Right cardiac atrium (tissue), 5 donors: ENCODE results near the gene TAF1C. TPM values are rescaled to one million over a fixed set of nuclear protein-coding genes. Genes with fewer than 3 reads are reported as not detected.

ENCODE experiments used
- ATAC-seq, 2 donors: fragments of 200-7000 bp; cut with Tn5 transposase; one replicate each; pipeline versions ENCODE4 v1.8.0 to v1.9.1; 2020; ENCODE audit warnings: moderate library complexity in 2 of 2, mild to moderate bottlenecking in 1 of 2
- DNase-seq, 3 donors: peaks; one replicate each; pipeline ENCODE4 v3.0.0-alpha.2; 2020
- H3K27ac ChIP-seq: one replicate; pipeline ENCODE4 v1.5.1; 2013; ENCODE audit warnings: mild to moderate bottlenecking, low read length, control low read depth, moderate library complexity
- H3K27me3 ChIP-seq: one replicate; pipeline ENCODE4 v1.6.1; 2013; ENCODE audit not compliant: control insufficient read depth, insufficient read depth
- H3K4me1 ChIP-seq: one replicate; pipeline ENCODE4 v1.6.1; 2013; ENCODE audit warnings: low read length; ENCODE audit not compliant: control insufficient read depth, insufficient read depth
- H3K4me3 ChIP-seq: one replicate; pipeline ENCODE4 v1.5.1; 2013; ENCODE audit warnings: low read length, control low read depth
- H3K9me3 ChIP-seq: one replicate; pipeline ENCODE4 v1.6.1; 2013; ENCODE audit warnings: low read length; ENCODE audit not compliant: control insufficient read depth
- WGBS: extraction: QIAGEN DNeasy Blood & Tissue Kit; methylation state at CpG from one replicate; pipeline ENCODE4 v1.1.7; 2013; 5-methylcytosine and 5-hydroxymethylcytosine counted together
- intact Hi-C, 4 donors: fragments of 100-400 bp; cut with DNase I; formaldehyde crosslinking; loops; one replicate each; pipeline versions ENCODE4 v1.11.0 to v1.14.0; 2022 to 2023
- polyA plus RNA-seq: library from polyadenylated mRNA; stranded (reverse); fragments of 200-250 nt; gene quantifications from one replicate; pipeline ENCODE4 v1.2.3, GENCODE V29; 2013
- total RNA-seq, 4 donors: library from RNA; stranded (reverse); fragmentation: NEBNext Ultra II Directional; extraction: Animal tissue kit (Norgen Biotek cat#: 25700); gene quantifications; one replicate each; pipeline ENCODE4 v1.2.1, GENCODE V29; 2021
- donor health status: healthy with polysubstance abuse.
- donor health status: DM: no; HTN: yes; CAD: no.
- donor health status: DM: no; HTN: no; CAD: no.
- donor health status: DM: no; HTN: yes; CAD: no; lungs with severe emphysema.
- donor health status: DM: yes; HTN: yes; CAD: no.

TAF1C gene
- total and polyA plus RNA-seq, 5 donors: 26.0 to 36.2 (median 29.3) TPM

DNA sequence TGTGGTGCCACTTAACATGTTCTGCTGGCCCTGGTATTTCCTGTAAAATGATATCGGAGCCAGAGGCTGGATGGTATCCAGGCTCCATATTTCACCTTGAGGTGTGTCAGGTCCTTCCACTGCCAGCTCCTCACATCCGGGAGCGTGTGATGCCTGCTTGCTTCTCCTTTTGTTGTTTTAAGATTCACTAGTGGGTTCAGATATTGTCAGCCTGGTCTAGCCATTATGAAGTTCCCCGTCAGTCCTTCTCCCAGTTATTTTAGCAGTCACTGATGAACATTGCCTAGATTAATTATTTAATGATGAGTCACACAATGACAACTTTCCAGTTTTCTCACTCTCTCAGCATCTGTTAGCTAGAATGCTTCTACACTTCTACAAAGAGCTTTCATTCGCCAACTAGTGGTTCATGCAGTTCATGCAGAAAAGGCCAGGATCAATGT, 30.5 kb downstream of the TAF1C start:
- H3K27me3 ChIP-seq: no peaks in the 10 kb centered on the region
- DNase-seq (no peak), ATAC-seq (peak; percentile 29 to 66)
- H3K27ac ChIP-seq: peak overlapping the region; percentile 72
- H3K9me3 ChIP-seq: no peaks in the 10 kb centered on the region
- intact Hi-C loops: no loop called here
- H3K4me1 ChIP-seq: no peaks in the 10 kb centered on the region
- no peak overlapping the region for H3K4me3 ChIP-seq
- 46% methylated on average over 5 of the region's 5 CpGs for WGBS

DNA sequence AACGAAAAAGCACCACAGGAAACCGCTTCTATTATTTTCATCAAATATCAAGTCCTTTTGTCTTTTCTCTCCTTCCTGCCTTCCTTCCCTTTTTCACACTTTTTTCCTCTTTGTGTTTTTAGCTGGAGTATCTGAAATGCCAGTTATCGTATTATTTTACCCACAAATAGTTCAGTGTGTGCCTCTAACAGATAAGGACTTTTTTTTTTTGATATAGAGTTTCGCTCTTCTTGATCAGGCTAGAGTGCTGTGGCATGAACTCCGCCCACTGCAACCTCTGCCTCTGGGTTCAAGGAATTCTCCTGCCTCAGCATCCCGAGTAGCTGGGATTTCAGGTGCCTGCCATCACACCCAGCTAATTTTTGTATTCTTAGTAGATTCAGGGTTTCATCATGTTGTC, 31.1 kb downstream of the TAF1C start:
- ATAC-seq (no peak), DNase-seq (no peak)
- Histone ChIP-seq H3K9me3 (no peaks in the 10 kb centered on the region), H3K4me3 (no peak overlapping the region), H3K4me1 (no peaks in the 10 kb centered on the region), H3K27ac (no peak overlapping the region), H3K27me3 (no peaks in the 10 kb centered on the region)
- intact Hi-C loops: no loop called here
- WGBS: 85% methylated on average over 6 of the region's 6 CpGs

DNA sequence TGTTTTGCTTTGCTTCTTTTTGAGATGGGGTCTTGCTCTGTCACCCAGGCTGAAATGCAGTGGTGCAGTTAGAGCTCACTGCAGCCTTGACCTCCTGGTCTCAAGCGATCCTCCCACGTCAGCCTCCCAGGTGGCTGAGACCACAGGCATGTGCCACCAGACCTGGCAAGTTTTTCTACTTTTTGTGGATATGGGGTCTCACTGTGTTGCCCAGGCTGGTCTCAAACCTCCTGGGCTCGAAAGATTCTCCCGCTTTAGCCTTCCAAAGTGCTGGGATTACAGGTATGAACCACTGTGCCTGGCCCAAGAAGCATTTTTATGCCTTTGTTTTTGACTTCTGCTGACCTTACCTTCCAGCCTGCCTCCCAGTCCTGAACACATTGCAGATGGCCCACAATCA, 31.6 kb downstream of the TAF1C start:
- no peaks in the 10 kb centered on the region for H3K9me3 ChIP-seq
- H3K27me3 ChIP-seq: no peaks in the 10 kb centered on the region
- ATAC-seq (no peak), DNase-seq (no peak)
- no peak overlapping the region for H3K4me3 ChIP-seq
- no peak overlapping the region for H3K27ac ChIP-seq
- no peaks in the 10 kb centered on the region for H3K4me1 ChIP-seq
- intact Hi-C loops: no loop called here
- WGBS: 96% methylated on average over 4 of the region's 4 CpGs

DNA sequence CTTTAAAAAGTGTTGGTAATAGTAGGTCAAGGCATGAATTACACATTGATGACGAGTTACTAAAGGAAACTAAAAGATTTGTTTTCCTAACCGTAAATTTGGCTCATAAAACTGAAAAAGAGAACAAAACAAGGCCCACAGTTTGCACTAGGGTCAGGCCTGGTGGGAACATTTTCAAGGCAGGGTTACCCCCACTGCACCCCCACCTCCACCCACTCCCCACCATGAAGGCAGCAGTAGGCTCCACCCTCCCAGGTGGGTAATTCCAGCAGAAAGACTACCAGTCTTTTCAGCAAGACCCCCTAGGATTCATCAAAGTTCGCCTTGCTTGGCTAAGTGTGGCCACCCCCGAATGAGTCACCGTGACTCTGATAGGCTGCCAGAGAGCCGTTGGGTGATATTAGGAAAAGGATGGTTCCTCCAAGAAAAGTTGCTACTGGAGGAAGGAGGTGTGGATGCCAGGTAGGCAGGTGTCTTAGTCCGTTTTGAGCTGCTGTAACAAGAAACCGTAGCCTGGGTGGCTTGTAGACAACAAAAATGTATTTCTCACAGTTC, 33.1 kb downstream of the TAF1C start:
- WGBS: 65% methylated on average over 8 of the region's 8 CpGs
- Histone ChIP-seq H3K27ac (no peak overlapping the region), H3K4me3 (no peak overlapping the region), H3K9me3 (no peaks in the 10 kb centered on the region), H3K27me3 (no peaks in the 10 kb centered on the region), H3K4me1 (no peaks in the 10 kb centered on the region)
- intact Hi-C loops: no loop called here
- no peak for DNase-seq
- no peak for ATAC-seq

DNA sequence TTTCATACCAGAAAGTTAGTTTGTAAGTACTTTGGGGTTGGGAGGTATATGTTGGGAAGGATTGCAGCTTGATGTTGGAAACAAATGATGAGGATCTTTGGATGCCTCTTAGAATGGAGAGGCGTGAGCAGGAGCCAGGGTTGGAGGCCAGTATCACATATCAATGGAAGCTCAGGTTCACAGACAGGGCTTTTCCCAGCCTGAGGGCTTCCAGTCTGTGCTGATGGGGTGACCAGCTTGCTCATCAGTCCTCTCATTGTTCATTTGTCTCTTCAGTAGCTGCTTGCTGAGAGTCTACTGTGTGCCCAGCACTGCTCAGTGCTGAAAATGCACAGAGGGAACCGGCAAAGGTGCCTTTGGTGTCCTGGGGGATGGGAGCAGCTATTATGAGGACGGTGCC, 35.9 kb downstream of the TAF1C start:
- Histone ChIP-seq H3K4me3 (no peak overlapping the region), H3K9me3 (no peaks in the 10 kb centered on the region), H3K4me1 (no peaks in the 10 kb centered on the region), H3K27me3 (no peaks in the 10 kb centered on the region), H3K27ac (no peak overlapping the region)
- intact Hi-C loops: no loop called here
- ATAC-seq: no peak
- no peak for DNase-seq
- WGBS: 74% methylated on average over 3 of the region's 3 CpGs

DNA sequence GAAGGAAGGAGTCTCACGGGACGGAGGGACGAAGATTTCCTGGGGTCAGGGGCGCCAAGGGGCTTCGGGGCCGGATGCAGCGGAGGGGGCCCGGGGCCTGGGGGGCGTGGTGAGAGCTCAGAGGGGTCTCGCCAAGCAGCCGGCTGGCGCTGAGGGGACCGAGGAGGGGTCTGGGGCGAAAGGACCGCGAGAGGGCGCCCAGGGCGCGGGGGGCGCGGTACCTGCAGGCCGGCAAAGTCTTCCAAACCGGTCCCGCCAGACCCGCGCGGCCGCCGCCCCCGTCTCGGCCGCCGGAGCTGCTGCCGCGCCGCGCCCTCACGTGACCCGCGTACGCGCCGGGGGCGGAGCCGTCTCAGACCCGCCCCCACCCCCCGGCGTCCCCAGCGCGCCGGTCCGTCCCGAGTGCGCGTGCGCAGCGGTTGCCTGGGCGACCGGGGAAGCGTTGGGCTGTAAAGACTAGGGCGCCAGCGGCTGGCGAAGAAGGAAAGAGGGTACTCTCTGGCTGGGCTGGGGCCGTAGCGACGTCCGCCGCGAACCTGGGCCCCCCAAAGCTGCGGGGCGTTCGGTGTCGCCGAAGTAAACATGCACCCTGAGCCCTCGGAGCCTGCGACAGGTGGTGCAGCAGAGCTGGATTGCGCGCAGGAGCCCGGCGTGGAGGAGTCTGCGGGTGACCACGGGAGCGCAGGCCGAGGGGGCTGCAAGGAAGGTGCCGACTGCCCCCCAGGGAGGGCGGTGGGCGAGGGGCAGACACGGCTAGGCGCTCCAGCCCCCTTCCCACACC, 41.8 kb downstream of the TAF1C start, which contains the start of the genes DNAAF1 and HSDL1:
Gene DNAAF1 (plus strand): TSS at position 450 of the 781 bp plus-strand sequence. CDS start 133 bp downstream, at position 583.
Gene HSDL1 (minus strand): TSS at position 319 of the 781 bp plus-strand sequence. CDS start 13,856 bp downstream, outside the sequence.
- Histone ChIP-seq H3K9me3 (no peaks in the 10 kb centered on the region), H3K27me3 (no peaks in the 10 kb centered on the region), H3K4me3 (peak within 1 kb of the TSS; percentile 96), H3K4me1 (no peaks in the 10 kb centered on the region), H3K27ac (peak within 1 kb of the TSS; percentile 53)
- intact Hi-C loops: no loop called here
- peak; percentile 89 to 97 (median 96) for DNase-seq
- peak; percentile 96 for ATAC-seq
- WGBS: under 1% methylated on average over 89 of the region's 89 CpGs

DNA sequence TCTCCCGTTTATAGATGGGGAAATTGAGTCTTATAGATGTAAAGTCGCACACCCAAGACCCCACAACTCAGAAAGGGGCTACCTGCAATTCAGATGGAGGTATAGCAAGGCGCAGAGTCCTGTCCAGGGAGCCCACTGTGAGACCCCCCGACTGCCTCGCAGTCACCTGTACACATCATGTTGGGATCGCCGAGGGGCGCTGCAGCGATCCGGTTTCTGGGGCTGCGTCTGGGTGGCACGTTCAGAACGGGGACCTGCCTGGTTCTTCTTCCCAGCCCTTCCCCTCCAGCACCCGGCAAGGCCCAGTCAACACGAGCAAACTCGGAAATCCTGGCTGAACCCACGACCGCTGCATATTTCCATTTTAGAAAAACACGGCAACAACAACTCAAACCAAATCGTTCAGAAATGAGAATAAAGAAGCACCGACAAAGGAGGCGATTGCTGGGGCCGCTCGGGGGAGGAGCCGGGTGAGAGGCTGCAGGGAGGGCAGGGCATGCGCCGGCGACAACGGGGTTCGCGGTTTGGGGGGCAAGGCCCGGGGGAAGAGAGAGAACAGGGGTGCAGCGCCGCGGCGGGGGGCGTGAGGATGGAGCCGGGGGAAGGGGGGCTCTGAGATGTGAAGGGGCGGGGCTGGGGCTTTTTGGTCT, 42.5 kb downstream of the TAF1C start:
- H3K27ac ChIP-seq: no peak overlapping the region
- H3K4me1 ChIP-seq: no peaks in the 10 kb centered on the region
- 3% methylated on average over 39 of the region's 39 CpGs for WGBS
- H3K27me3 ChIP-seq: no peaks in the 10 kb centered on the region
- peak in 2 of 3 donors; percentile 63 to 66 for DNase-seq
- intact Hi-C loops: no loop called here
- ATAC-seq: peak; percentile 30 to 53
- H3K9me3 ChIP-seq: no peaks in the 10 kb centered on the region
- peak overlapping the region; percentile 96 for H3K4me3 ChIP-seq

DNA sequence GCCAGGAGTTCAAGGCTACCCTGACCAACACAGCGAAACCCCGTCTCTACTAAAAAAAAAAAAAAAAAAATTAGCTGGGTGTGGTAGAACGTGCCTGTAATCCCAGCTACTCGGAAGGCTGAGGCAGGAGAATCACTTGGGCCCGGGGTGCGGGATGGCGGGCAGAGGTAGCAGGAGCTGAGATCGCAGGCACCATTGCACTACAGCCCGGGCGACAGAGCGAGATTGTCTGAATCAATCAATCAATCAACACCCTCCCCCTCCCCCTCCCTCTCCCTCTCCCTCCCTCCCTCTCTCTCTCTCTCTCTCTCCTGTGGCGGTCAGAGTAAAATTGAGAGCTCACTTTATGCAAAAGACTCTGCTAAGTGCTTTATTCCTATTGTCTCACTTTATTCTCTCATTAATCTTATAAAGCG, 43.1 kb downstream of the TAF1C start:
- H3K9me3 ChIP-seq: no peaks in the 10 kb centered on the region
- WGBS: 34% methylated on average over 13 of the region's 13 CpGs
- intact Hi-C loops: no loop called here
- DNase-seq (no peak), ATAC-seq (no peak)
- H3K27me3 ChIP-seq: no peaks in the 10 kb centered on the region
- H3K4me1 ChIP-seq: no peaks in the 10 kb centered on the region
- peak overlapping the region; percentile 96 for H3K4me3 ChIP-seq
- H3K27ac ChIP-seq: no peak overlapping the region

DNA sequence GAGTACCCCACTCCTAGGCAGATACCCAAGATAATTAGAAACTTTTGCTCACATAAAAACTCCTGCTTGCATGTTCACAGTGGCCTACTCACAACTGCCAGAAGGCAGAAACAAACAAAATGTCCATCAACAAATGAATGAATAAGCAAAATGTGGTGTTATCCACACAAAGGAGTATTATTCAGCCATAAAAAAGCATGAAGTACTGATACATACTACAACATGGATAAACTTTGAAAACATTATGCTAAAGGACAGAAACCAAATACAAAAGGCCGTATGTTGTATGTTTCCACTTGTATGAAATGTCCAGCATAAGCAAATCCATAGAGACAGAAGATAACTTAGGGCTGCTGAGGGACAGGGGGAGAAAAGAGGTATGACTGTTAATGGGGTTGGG, 43.8 kb downstream of the TAF1C start:
- WGBS: 93% methylated on average over 1 of the region's 1 CpG
- ATAC-seq (no peak), DNase-seq (no peak)
- H3K9me3 ChIP-seq: no peaks in the 10 kb centered on the region
- no peaks in the 10 kb centered on the region for H3K4me1 ChIP-seq
- H3K27ac ChIP-seq: no peak overlapping the region
- intact Hi-C loops: no loop called here
- no peaks in the 10 kb centered on the region for H3K27me3 ChIP-seq
- H3K4me3 ChIP-seq: no peak overlapping the region

DNA sequence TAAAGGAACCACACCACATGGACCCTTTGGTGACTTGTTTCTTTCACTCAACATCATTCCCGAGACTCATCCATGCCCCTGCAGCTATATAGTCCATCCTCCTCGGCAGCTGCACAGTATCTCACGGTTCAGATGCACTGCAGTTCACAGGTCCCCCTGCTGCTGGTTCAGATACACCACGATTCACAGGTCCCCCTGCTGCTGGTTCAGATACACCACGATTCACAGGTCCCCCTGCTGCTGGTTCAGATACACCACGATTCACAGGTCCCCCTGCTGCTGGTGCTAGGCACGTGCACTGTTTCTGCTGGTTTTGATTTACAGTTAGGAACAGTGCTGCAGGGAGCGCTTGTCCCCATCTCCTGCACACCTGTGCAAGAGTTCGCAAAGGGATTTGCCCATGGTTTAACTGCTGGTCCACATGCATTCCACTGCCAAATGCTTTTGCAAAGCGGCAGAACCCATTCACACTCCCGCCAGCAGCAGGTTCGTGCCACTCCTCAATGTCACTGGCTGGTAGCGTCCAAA, 45.6 kb downstream of the TAF1C start:
- H3K9me3 ChIP-seq: no peaks in the 10 kb centered on the region
- intact Hi-C loops: no loop called here
- H3K27ac ChIP-seq: no peak overlapping the region
- no peak overlapping the region for H3K4me3 ChIP-seq
- 72% methylated on average over 13 of the region's 13 CpGs for WGBS
- H3K27me3 ChIP-seq: no peaks in the 10 kb centered on the region
- ATAC-seq (no peak), DNase-seq (no peak)
- no peaks in the 10 kb centered on the region for H3K4me1 ChIP-seq
